ENCODE results near the gene CLPTM1L. TPM values are rescaled to one million over a fixed set of nuclear protein-coding genes. Genes with fewer than 3 reads are reported as not detected.

The CLPTM1L gene
- polyA plus RNA-seq, 1 donor from 2014 or later = 61.6 TPM

GRCh38 chr5:1383344-1383743 lies 38.4 kb upstream of the CLPTM1L start:
- Histone ChIP-seq H3K27me3 (ENCODE audit: insufficient read depth, low read depth, low read length) (peaks cover 42% of the 10 kb centered on the region), H4K20me1 (ENCODE audit: insufficient read depth) (no peaks in the 10 kb centered on the region), H3K4me2 (ENCODE audit: low read length) (no peak overlapping the region), H3K9ac (ENCODE audit: low read length) (no peak overlapping the region), H3F3A (ENCODE audit: insufficient read depth, low read length, poor library complexity, severe bottlenecking) (no peaks in the 10 kb centered on the region), H3K4me3 (ENCODE audit: low read length) (no peak overlapping the region), H2AFZ (ENCODE audit: low read depth, low read length) (no peak overlapping the region), H3K9me2 (ENCODE audit: insufficient read depth, low read length) (no peaks in the 10 kb centered on the region), H3K36me3 (ENCODE audit: insufficient read depth, low read length) (no peaks in the 10 kb centered on the region), H3K79me2 (replicated peaks; ENCODE audit: insufficient read depth, low read length) (no peaks in the 10 kb centered on the region), H3K27ac (ENCODE audit: low read length) (no peak overlapping the region), H3K9me3 (ENCODE audit: low read length) (peaks cover 6% of the 10 kb centered on the region)
- TF ChIP-seq EP300 (conservative IDR thresholded peaks at IDR 0.05; ENCODE audit: poor library complexity, severe bottlenecking) = no peak
- no peak for TF ChIP-seq SMC3 (conservative IDR thresholded peaks at IDR 0.05; ENCODE audit: poor library complexity)
- TF ChIP-seq REST (IDR thresholded peaks at IDR 0.05; ENCODE audit: borderline replicate concordance) = no peak
- no peak for TF ChIP-seq EZH2 (IDR thresholded peaks at IDR 0.05; ENCODE audit: borderline replicate concordance, insufficient read depth, low read length, poor library complexity, severe bottlenecking)
- no peak for TF ChIP-seq MXI1 (conservative IDR thresholded peaks at IDR 0.05; ENCODE audit: poor library complexity, severe bottlenecking)
- TF ChIP-seq CTCF (IDR thresholded peaks at IDR 0.05; ENCODE audit: poor library complexity, severe bottlenecking) = no peak
- no peak for TF ChIP-seq TAF1 (IDR thresholded peaks at IDR 0.05; ENCODE audit: low read depth)
- TF ChIP-seq RAD21 (conservative IDR thresholded peaks at IDR 0.05) = no peak
- no peak for TF ChIP-seq POLR2AphosphoS5 (IDR thresholded peaks at IDR 0.05)

GRCh38 chr5:1382248-1382700 lies 37.4 kb upstream of the CLPTM1L start:
- no peak overlapping the region for H3K4me3 ChIP-seq (ENCODE audit: low read length)
- H2AFZ ChIP-seq (ENCODE audit: low read depth, low read length) = no peak overlapping the region
- no peaks in the 10 kb centered on the region for H4K20me1 ChIP-seq (ENCODE audit: insufficient read depth)
- no peak overlapping the region for H3K27ac ChIP-seq (ENCODE audit: low read length)
- peaks cover 31% of the 10 kb centered on the region for H3K27me3 ChIP-seq (ENCODE audit: insufficient read depth, low read depth, low read length)
- H3K9me2 ChIP-seq (ENCODE audit: insufficient read depth, low read length) = no peaks in the 10 kb centered on the region
- no peaks in the 10 kb centered on the region for H3K36me3 ChIP-seq (ENCODE audit: insufficient read depth, low read length)
- TF ChIP-seq RAD21 (conservative IDR thresholded peaks at IDR 0.05) = no peak
- TF ChIP-seq MXI1 (conservative IDR thresholded peaks at IDR 0.05; ENCODE audit: poor library complexity, severe bottlenecking) = no peak
- no peak for TF ChIP-seq EP300 (conservative IDR thresholded peaks at IDR 0.05; ENCODE audit: poor library complexity, severe bottlenecking)
- no peak for TF ChIP-seq TAF1 (IDR thresholded peaks at IDR 0.05; ENCODE audit: low read depth)
- no peaks in the 10 kb centered on the region for H3K79me2 ChIP-seq (replicated peaks; ENCODE audit: insufficient read depth, low read length)
- H3K9me3 ChIP-seq (ENCODE audit: low read length) = peaks cover 8% of the 10 kb centered on the region
- no peak overlapping the region for H3K9ac ChIP-seq (ENCODE audit: low read length)
- no peak overlapping the region for H3K4me2 ChIP-seq (ENCODE audit: low read length)
- no peaks in the 10 kb centered on the region for H3F3A ChIP-seq (ENCODE audit: insufficient read depth, low read length, poor library complexity, severe bottlenecking)

All from neural cell (in vitro differentiated cells).